GM12864 (cell line): ENCODE data around the gene TEX22.

Experiments used
- DNase-seq: peaks from one replicate; pipeline ENCODE4 v3.0.0-alpha.2; 2011; ENCODE audit warnings: low read depth
- H3K4me3 ChIP-seq: 2 replicates; pipeline ENCODE4 v1.5.1; 2011; ENCODE audit warnings: mild to moderate bottlenecking, low read depth, low read length, control low read depth
- TF ChIP-seq, protein P1 (sequence below): IDR thresholded peaks from 2 replicates; pipeline ENCODE4 v1.5.1; 2011; ENCODE audit warnings: low read depth, mild to moderate bottlenecking, moderate library complexity, low read length, control low read depth, inconsistent platforms; ENCODE audit errors: missing control alignments

The TEX22 gene

DNA sequence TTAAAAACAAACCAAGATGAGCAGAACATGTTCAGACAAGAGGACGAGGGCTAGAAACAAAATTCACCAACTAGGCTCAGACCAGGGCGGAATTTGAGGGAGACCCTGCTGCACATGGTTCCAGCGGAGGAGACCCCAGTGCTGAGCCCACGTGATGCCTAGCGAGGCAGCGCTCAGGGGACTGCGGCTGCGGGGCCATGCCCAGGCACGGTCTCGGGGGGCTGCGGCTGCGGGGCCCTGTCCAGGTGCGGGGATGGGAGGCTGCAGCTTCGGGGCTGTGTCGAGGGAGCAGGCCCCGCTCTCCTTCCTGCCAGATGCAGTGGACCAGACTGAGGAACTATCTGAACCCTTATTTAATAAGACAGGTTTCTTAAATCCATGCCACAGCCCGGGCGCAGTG lies 63.6 kb downstream of the TEX22 start:
- no peak overlapping the region for H3K4me3 ChIP-seq

More for the DNA sequence above, 63.6 kb downstream of the TEX22 start:
- no peak for DNase-seq
- TF ChIP-seq, protein P1, sequence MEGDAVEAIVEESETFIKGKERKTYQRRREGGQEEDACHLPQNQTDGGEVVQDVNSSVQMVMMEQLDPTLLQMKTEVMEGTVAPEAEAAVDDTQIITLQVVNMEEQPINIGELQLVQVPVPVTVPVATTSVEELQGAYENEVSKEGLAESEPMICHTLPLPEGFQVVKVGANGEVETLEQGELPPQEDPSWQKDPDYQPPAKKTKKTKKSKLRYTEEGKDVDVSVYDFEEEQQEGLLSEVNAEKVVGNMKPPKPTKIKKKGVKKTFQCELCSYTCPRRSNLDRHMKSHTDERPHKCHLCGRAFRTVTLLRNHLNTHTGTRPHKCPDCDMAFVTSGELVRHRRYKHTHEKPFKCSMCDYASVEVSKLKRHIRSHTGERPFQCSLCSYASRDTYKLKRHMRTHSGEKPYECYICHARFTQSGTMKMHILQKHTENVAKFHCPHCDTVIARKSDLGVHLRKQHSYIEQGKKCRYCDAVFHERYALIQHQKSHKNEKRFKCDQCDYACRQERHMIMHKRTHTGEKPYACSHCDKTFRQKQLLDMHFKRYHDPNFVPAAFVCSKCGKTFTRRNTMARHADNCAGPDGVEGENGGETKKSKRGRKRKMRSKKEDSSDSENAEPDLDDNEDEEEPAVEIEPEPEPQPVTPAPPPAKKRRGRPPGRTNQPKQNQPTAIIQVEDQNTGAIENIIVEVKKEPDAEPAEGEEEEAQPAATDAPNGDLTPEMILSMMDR = no peak
